ENCODE results near the gene LAIR1.
"Not testable (repeated sequence)": the region's sequence is repeated elsewhere in the genome, so short reads cannot be mapped to it uniquely, and the experiment has no call there.

The LAIR1 gene

DNA sequence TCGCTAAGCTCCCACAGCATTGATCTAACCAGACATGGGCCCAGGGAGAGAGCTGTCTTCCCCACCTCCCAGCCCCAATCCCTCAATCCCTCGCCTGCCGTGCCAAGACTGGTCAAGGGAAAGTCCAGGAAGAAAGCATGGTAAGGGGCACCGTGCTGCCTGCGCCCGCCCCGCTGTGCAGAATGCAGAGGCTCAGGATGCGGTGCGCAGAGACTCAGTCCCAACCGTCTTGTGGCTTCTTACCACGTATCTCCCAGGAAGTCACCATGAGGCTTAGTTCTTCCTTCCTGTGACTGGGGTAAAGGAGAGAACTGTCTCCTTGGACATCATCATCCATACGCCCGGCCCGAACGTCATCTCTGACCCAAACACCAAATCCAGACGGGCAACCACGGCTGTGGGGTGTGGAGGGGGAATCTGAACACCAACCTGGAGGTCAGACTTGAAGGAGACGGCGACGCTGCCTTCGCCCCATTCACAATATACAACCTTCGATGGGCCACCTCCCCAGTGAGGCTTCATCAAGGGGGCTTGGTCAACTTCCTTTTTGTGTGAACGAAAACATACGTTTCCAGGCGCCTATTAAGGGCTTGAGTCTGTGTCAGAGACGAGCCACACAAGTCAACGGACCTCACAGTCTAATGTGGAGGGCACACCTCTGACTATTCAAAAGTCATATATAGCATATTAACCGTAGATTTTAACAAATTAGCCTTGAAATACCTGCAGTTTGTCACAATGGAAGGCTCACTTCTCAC, 10.6 kb upstream of the LAIR1 start:
- not testable (repeated sequence) for DNase-seq

- no peak for DNase-seq
These were observed 9.3 kb upstream of the LAIR1 start for GRCh38 chr19:54373781-54374631.

DNA sequence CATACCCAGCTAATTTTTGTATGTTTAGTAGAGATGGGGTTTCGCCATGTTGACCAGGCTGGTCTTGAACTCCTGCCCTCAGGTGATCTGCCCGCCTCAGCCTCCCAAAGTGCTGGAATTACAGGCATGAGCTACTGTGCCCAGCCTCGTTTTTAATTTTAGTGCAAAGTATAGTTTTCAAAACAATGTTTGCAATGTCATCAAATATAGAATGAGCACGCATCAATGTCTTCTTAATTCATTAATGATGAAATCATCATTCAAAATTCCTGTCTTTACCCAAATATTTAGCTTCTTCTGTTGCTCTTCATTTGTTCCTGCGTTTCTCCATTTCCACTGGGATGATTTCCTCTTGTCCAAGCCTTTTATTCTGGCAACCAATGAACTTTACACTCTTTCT, 6.7 kb upstream of the LAIR1 start:
- DNase-seq: not testable (repeated sequence)

DNA sequence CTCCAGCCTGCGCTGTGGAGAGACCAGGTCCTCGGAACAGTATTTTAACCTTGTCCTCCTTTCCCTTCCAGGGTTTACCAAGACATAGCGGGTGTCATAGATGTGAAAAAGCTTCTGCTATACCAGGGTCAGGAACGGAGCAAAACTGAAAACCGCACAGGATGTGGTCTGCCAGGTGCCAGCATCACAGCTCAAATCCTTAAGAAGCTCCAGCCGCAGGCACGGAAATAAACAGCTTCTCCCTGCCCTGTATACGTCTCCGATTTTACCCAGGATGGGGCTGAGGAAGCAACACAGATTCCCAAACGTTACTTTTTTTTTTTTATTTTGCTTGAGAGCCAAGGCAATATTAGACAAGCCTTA, 5.7 kb upstream of the LAIR1 start:
- DNase-seq: peak; percentile 79

- DNase-seq: not testable (repeated sequence)
These were observed 5.1 kb upstream of the LAIR1 start for GRCh38 chr19:54369688-54370433.

GRCh38 chr19:54369082-54369687, 4.5 kb upstream of the LAIR1 start:
- DNase-seq: no peak

GRCh38 chr19:54366811-54367210, 2.1 kb upstream of the LAIR1 start:
- DNase-seq: no peak

GRCh38 chr19:54365798-54366197, 1.1 kb upstream of the LAIR1 start:
- not testable (repeated sequence) for DNase-seq

DNA sequence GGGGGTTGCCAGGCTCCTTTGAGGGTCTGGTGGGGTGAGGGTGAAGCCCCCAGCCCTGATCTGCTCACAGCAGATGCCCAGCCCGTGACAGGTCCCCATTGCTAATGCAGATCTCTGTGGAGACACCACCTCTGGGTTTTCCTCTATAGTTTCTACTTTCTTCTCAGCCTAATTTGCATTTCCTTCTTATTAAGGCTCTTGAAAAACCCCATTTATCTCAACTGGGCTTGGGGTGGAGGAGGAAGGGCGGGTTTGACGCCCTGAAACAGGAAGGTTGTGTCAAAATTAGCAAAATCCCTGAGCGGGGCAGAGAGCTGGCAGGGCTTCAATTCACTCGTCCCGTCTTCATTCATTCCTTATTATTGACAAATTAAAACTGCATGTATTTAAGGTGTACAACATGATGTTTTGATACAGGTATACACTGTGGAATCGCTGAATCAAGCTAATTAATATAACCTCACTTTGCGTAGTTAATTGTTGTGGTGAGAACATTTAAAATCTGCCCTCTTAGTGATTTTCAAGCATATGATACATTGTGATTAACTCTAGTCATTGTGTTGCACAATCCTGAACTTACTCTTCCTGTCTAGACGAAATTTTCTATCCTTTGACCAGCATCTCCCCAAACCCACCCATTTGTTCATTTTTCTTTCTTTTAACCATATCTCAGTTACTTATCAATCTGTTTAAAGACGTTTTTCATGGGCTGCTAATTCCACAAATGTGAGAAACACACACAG, 2.9 kb downstream of the LAIR1 start:
- DNase-seq: not testable (repeated sequence)

- DNase-seq: peak; percentile 63
These were observed 5.4 kb downstream of the LAIR1 start for GRCh38 chr19:54359149-54359820.

DNA sequence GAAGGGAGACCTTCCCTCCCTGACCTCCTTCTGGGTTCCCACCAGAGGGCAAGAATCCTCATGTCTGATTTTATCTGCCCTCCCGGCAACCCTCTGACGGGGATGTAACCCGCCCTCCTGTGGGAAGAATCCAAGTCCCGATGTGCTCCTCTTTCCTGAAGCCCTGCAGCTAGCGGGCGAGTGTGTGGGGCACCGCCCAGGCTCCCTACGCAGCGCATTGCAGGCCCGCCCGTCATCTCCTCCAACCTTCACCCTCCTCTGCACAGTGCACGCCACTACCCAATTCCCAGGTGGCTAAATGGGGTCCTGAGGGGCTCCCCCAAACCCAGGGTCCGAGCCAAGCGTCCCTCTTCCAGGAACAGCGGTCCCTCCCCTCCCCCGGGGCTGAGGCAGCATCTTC, 7.3 kb downstream of the LAIR1 start:
- DNase-seq: no peak

DNA sequence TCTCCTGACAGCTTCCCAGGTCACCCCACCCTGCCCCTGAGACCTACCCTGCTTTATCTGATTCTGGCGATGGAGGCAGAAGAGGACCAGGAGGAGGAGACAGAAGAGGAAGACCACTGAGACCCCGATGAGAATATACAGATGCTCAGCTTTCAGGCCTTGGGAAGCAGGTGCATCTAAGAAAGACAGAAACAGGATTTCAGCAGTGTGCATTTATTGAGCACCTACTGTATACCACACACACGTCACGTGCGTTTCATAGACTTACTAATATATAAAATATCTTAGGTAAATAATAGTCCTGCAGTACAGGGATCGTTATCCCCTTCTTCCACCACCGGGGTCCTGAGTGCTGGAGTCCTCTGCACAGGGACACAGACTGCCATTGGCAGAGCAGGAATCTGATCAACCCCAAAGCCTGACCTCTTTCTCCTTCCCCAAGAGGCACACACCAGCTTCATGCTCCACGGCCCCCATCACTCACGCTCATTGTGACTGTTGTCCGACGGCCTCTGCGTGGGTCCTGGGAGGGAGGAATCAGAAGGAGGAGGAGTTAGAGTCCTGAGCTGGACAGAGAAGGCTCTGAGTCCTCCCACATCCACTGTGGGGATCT, 8.2 kb downstream of the LAIR1 start:
- DNase-seq: no peak

DNA sequence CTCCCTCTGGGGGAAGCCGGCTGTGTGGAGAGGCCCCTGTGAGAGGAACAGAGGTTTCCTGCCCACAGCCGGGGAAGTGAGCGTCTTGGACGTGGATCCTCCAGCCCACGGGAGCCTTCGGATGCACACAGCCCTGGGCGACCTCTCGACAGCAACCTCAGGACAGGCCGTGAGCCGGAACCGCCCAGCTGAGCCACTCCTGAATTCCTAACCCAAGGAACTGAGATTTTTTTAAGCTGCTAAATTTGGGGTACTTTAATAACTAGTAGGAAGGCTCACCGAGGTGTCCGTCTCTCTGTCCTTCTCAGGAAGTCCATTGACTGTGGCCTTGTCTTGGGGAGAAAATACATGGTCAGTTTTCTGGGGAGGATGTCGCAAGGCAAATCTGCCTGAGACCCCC, 9.1 kb downstream of the LAIR1 start:
- no peak for DNase-seq

DNA sequence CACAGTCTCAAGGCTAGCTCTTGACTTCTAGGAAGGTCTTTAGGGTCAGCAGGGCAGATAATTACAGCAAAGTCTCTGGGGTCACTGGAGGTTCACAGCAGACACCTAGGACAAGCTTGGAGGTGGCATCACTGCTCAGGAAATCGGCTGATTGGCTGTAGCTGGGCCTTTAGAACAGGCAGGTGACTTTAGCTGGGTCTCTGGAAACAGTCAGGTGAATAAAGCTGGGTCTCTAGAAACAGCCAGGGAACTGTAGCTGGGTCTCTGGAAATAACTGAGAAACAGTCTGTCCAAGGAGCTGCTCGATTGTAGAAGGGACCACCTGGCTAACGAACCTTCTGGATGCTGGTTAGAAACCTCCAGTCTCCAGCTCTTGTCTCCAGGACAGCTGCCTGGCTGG, 10.0 kb downstream of the LAIR1 start:
- no peak for DNase-seq

GRCh38 chr19:54352546-54352945, 12.2 kb downstream of the LAIR1 start:
- DNase-seq: no peak

- no peak for DNase-seq
These were observed 12.7 kb downstream of the LAIR1 start for GRCh38 chr19:54352041-54352440.

GRCh38 chr19:54351474-54351873, 13.3 kb downstream of the LAIR1 start:
- DNase-seq: no peak

- DNase-seq: no peak
These were observed 18.8 kb downstream of the LAIR1 start for GRCh38 chr19:54345938-54346386.

GRCh38 chr19:54343868-54344267, 20.9 kb downstream of the LAIR1 start:
- no peak for DNase-seq

DNA sequence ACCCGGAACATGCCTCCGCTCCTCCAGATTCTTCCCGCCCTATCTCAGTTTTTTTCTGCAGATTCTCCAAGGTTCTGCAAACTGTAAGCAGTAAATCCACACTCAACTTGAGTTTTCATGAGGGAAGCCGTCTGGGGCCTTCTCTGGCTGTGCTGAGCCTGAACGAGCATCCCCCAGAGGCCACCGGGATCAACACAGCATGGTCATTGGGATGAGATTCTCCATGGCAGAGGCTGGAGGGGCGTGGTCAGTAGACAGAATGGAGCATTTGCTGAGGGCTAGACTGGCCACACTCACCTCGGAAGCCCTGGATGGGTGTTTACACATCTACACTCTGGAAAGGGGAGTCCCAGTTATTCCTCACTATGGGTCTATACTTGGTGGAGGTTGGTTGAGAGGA, 23.4 kb downstream of the LAIR1 start:
- DNase-seq: no peak
